Ureter (tissue), 1 donor: Measurements from ENCODE around the gene MELTF. TPM values are rescaled to one million over a fixed set of nuclear protein-coding genes. Genes with fewer than 3 reads are reported as not detected.
"Not testable (repeated sequence)": the region's sequence is repeated elsewhere in the genome, so short reads cannot be mapped to it uniquely, and the experiment has no call there.

Source experiments
- DNase-seq: peaks from one replicate; pipeline ENCODE4 v3.0.0-alpha.2; 2020; ENCODE audit warnings: low spot score
- total RNA-seq: library from RNA; stranded (reverse); gene quantifications from one replicate; pipeline ENCODE4 v1.2.4, GENCODE V29; 2023
- donor health status: DM: yes; HTN: yes; CAD: no.

Gene MELTF
- 3.4 TPM for total RNA-seq

GRCh38 chr3:197029511-197030167, at the start of gene MELTF:
MELTF (minus strand) TSS chr3:197029817; CDS start chr3:197029702, 115 bp downstream.
- no peak for DNase-seq

GRCh38 chr3:197076415-197076814, 46.8 kb upstream of the MELTF start:
- no peak for DNase-seq

GRCh38 chr3:197068077-197068476, 38.5 kb upstream of the MELTF start:
- no peak for DNase-seq

GRCh38 chr3:197064771-197065170, 35.2 kb upstream of the MELTF start:
- no peak for DNase-seq

- no peak for DNase-seq
These were observed 32.8 kb upstream of the MELTF start for GRCh38 chr3:197062446-197062845.

- DNase-seq: not testable (repeated sequence)
These were observed 22.0 kb upstream of the MELTF start for GRCh38 chr3:197051637-197052036.

- DNase-seq: no peak
These were observed 20.9 kb upstream of the MELTF start for GRCh38 chr3:197050511-197050910.

GRCh38 chr3:197042539-197042938, 12.9 kb upstream of the MELTF start:
- DNase-seq: no peak

- no peak for DNase-seq
These were observed 12.4 kb upstream of the MELTF start for GRCh38 chr3:197041875-197042488.

- no peak for DNase-seq
These were observed 11.0 kb upstream of the MELTF start for GRCh38 chr3:197040658-197041057.

GRCh38 chr3:197038679-197039462, 9.3 kb upstream of the MELTF start:
- DNase-seq: no peak

GRCh38 chr3:197035577-197035976, 6.0 kb upstream of the MELTF start:
- DNase-seq: no peak

- not testable (repeated sequence) for DNase-seq
These were observed 5.2 kb upstream of the MELTF start for GRCh38 chr3:197034778-197035177.

GRCh38 chr3:197033764-197034163, 4.1 kb upstream of the MELTF start:
- not testable (repeated sequence) for DNase-seq

- peak; percentile 83 for DNase-seq
These were observed 2.0 kb upstream of the MELTF start for GRCh38 chr3:197031315-197032285.

GRCh38 chr3:197030379-197031314, 1.0 kb upstream of the MELTF start:
- DNase-seq: no peak

GRCh38 chr3:197028728-197029510, 698 bp downstream of the MELTF start:
- DNase-seq: peak; percentile 48

- DNase-seq: peak; percentile 45
These were observed 1.5 kb downstream of the MELTF start for GRCh38 chr3:197027896-197028727.
